Medulla oblongata (tissue), 1 donor: ENCODE data around the gene XKR7.

Experiments
- DNase-seq: peaks from one replicate; pipeline ENCODE4 v3.0.0-alpha.2; 2015; ENCODE audit errors: extremely low spot score

XKR7 gene

DNA sequence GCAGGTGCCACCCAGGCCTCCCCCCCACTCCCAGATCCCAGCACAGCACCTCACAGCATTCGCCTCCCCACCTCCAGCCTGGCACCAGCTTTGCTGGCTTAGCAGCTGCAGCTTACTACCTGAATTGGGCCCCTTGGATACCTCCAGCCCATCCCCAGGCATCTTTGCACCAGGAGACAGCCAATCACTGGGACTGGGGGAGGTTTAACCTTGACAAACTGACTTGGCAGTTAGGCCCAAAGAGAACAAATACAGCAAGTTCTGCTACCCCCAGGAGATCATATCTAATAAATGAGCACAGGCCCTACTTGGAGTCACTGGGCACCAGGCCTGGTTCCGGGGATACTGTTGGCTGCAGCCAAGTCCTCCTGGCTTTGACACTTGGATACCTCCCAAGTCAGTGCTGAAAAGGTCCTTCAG is 24.9 kb upstream of the XKR7 start:
- DNase-seq: peak; percentile 74

DNA sequence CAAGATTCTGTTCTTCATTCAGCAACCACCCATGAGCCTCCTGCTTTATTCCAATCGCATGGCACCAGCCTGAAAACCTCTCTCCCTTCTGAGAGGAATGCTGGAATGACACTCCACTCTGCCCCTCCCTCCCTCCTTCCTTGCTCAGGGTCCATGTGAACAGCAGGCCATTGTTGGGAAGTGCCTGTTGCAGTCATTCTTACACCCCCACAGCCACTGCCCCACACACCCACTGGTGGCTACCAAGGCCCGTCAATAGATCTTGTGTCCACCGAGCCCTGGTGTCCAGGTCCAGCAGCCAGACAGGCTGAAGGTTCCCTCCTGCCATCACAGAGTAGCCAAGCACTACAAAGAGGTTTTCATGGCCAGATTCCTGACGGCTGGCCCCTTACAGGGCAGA is 22.6 kb upstream of the XKR7 start:
- DNase-seq: no peak

DNA sequence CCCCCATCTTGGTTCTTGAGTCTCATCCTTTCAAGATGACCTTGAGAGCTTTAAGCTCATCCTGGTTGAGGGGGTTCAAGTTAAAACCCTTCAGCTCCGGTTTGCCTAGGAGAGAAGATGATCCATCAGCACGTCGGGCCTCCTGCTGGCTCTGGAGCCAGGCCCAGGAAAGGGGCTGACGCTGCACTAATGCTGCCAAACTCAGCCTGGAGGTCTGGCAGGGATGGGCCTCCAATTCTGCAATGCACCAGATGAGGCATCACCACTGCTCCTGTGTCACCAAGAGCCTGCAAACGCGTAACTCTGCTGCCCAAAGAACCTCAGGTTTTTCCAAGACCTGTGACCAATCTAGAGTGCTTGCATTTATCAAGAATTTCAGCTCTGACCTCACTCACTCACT is 22.2 kb upstream of the XKR7 start:
- DNase-seq: peak; percentile 54

DNA sequence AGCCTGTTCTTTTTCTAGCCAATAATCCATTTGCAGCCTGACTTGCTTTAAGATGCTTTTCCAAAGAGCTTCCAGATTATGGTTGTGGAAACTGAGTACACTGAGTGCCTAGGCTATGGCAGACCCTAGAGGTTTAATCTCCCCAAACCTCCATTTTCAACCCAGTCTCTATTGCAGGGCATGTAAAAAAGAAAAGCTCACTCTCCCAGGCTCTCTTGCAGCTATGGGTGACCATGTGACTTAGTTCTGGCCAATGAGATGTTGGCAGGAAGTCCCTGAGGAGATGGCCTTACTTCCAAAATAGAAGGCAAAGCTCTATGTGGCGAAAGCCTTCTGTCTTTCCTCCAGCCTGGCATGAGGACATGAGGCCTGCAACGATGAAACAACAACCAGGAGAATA is 19.9 kb upstream of the XKR7 start:
- DNase-seq: no peak

DNA sequence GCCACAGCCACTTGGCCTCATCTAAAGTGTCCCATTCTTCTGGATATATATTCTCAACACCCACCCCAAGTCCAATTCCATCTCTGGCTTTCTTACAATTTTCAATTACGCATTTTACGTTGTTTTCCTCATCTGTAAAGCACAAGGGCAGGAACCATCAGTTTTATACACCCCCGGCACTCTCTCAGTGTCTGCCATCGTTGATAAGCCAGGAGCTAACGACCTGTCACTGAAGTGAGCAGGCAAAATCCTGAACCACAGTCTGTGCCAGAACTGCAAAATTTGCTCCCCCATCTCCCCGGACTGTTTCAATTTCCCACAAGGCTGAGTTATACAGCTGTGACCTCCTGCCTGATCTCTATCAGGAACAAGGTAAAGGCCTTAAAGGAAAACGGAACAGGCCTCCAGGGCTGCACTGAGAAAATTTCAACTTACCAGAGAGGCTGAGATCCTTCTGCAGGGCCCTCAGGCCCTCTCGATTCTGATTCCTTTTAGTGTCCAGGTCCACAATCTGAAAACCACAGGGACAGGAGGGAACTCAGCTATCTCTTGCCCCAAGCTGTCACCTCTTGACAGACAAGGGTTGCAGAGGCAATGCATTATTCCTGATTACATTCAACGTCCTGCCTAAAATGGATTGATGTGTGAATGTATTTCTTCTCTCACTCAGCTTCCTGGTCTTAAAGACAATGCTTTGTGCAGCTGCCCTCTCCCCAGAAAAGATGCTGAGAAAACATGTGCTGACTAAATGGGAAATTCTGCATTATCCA is 17.9 kb upstream of the XKR7 start:
- DNase-seq: no peak

DNA sequence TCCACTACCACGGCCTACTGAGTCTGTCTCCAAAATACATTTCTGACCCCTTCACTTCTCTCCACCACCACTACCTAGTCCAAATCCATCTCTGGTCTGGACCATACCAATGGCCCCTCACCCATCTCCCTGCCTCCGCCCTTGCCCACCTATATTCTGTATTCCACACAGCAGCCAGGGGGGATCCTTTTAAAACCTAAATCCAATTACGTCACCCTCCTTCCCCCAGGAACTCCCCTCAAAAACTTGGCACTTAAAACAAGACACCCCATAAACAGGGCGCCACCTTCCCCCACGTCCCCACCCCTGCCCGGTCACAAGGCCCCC is 16.8 kb upstream of the XKR7 start:
- no peak for DNase-seq

DNA sequence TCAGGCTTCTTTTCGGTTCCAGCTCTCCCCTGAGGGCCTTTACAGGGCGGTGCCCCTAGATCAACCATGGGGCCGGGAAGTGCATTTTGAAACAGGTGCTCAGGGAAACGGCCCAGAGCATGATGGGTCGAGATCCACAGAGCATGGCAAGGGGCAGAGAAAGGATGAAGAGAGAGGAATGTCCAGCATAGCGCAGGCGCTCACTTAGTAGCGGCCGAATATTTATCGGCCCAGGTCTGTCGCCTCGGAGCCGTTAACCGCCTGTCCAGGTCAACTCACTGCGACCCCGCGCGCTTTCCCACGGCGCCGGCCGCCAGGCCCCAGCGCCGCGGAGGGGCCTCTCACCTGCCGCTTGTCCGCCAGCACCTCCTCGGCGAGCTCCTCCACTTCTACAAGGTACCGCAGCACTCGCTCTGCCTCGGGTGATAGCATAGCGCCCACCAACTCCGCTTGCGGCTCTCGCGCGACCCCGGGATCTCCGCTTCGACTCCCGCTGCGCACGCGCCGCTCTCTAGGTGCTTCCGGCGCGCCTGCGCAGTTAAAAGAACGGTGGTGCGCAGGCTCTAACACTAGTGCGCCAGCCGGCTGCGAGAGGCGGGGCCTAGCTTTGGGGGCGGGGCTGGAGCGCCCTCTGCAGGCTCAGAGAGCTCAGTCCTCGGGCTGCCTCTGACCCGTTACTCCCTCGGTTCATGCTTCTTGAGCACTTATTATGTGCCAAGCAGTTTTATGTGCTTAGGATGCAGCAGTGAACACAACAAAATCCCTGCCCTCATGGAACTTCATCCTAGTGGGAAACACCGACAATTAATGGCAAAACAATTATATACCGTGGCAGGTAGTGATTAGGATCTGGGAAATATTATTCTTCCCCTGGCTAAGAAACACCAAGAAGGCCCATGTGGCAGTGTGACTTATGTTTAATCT is 16.2 kb upstream of the XKR7 start, which contains the start of gene PDRG1:
Gene PDRG1, minus strand, starts transcription at position 517 of the 924 bp plus-strand sequence. Its CDS starts 85 bp downstream, at position 432.
- peak; percentile 95 for DNase-seq

DNA sequence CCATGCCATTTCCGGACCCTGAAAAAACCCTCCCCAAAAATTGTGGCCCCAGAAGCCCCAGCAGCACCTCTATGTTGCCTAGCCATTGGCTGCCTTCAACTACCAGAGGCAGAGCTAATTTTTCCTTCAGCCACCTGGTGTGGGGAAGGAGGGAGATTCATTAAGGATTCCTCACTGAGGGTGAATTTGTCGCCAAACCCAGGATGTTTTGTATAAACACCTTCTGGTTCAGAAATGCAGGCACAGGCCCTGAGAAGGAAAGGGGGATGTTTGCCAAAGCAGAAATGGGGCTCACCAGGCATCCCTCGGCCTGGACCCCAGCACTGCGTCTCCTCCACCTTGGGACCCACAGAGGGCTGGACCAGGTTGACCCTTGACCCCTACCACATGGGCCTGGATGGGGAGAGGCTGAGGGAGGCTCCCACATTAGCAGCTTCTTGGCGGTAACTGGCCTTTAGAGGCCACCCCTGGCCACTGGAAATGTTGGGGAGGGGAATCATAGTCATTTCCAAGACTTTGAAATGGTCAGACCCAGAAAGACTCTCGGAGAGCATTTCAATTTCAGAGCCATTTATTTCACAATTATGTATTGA is 14.3 kb upstream of the XKR7 start:
- no peak for DNase-seq

DNA sequence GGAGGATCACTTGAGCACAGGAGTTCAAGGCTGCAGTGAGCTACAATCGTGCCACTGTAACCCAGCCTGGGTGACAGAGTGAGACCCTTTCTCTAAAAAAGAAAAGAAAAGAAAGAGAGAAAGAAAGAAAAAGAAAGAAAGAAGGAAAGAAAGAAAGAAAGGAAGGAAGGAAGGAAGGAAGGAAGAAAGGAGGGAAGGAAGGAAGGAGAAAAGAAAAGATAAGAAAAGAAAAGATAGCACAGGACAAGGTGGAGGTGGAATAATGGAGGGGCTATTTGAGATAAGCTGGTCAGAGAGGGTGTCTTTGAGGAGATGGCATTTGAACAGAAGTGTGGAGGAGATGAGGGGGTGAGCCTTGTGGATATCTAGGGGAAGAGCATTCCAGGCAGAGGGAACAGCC is 13.5 kb upstream of the XKR7 start:
- no peak for DNase-seq

DNA sequence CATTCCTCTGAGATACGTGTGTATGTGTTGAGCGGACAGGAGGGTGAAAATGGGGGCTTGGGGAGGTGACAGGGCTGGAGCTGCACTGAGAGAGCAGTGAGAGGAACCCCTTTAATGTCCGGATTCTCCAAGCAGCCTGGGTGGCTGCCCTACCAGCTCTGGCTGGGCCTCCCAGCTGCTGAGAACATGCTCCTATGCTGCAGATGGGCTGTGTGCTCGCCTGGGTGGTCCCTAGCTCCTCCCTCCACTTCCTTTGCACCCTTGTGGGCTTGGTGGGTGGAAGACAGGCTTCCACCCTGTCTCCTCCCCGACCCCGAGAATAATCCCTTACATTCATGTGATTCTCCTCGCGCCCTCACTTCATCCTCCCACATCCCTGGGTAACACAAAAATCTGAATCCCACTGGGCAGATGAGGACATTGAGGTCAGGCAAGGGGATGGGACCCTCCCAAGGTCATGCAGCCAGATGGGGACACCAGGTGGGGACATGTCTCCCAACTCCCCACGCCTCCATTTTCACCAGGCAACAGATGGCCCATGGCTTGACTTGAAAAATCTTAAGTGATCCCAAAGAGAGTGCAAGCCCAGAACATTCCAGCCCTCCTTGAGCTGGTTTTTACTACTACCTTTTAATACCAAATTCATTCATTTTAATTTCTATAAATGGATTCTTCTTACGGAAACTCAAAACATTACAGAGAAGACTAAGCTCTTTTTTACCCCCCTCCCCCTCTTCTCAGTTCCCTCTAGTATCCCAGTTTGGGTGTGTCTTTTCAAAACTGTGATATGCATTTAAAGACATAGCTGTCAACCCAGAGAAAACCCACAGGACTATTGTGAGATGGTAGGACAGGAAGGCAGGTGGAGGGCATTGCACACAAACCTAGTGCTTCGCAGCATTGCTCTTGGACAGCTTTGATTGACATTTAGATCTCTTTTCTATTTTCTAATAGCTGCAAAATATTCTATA is 11.1 kb upstream of the XKR7 start:
- DNase-seq: no peak

DNA sequence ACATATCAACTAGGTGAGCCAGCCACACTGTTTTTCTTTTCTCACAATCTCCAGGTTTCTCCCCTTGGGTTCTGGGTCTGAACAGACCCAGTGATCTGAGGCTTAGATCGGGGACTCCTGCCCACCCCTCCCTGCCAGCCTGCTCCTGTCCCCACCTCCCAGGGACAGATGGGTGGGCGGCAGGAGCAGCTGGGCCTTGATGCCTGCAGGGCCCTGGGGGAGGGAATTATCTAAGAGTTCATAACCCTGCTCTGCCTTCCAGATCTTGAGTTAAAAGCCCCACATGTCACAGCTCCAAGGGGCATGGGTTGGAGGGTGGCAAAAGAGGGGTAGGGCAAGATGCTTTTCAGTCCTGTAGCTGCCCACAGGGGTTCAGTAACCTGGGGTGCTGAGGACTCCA is 5.2 kb upstream of the XKR7 start:
- no peak for DNase-seq

DNA sequence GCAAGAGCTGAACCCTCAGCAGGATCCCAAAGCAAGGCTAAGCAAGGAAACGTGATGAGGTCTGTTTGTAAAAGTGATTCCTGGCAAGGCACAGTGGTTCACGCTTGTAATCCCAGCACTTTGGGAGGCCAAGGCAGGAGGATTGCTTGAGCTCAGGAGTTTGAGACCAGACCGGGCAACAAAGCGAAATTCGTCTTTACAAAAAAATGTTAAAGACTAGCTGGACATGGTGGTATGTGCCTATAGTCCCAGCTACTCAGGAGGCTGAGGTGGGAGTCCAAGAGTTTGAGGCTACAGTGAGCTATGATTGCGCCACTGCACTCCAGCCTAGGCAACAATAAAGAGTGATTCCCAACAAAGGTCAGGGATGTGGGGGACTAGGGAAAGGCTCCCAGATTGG is 4.1 kb upstream of the XKR7 start:
- DNase-seq: no peak

DNA sequence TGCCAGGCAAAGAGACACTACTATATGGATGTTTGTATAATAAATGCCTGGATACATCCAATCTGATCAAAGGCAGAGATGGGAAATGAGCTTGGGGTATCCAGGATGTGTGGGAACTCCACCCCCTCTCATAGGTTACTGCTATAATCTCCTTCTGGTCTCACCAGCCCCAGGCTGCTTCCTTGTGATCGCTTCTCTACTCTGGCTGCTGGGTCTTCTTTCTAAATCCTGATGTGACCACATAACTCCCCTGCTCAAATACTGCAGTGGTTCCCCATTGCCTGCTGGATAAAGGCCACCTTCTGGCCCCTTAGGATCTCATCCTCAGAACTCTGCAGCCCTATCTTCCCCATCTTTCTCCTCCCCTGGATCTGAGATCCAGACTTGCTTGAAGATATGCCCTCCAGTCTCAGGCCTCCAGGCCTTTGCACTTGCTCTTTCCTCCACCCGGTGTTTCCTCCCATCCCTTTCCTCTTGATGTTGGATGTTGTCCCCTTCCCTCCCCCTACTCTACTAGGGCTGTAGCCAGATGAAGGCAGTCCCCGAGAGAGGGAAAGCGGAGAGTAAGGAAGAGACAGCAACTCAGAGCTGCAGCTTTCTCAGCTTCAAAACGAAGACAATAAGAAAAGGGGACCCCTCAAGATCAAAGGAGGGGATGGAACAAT is 828 bp upstream of the XKR7 start:
- DNase-seq: no peak

DNA sequence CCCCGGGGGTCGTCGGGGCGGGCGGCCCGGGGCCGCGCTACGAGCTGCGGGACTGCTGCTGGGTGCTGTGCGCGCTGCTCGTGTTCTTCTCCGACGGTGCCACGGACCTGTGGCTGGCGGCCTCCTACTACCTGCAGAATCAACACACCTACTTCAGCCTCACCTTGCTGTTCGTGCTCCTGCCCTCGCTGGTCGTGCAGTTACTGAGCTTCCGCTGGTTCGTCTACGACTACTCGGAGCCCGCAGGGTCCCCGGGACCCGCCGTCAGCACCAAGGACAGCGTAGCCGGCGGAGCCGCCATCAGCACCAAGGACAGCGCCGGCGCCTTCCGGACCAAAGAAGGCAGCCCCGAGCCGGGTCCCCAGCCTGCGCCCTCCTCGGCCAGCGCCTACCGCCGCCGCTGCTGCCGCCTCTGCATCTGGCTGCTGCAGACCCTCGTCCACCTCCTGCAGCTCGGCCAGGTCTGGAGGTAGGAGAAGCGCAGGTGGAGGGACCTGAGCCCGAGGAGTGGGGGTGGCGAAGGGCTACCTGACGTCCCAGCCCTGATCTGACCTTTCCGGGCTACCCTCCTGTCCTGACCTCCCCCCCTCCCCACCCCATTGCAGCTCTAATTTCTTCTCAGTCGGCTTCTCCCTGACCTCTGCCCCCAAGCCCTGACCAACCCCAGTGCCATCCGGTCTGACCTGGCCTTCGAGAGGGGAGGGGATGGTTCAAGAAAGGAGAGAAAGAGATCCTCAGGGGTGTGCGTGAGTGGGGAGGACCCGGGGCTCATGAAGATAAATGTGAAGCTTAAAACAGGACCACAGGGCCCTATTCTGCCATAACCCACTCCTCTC is 558 bp downstream of the XKR7 start:
- peak; percentile 56 for DNase-seq

DNA sequence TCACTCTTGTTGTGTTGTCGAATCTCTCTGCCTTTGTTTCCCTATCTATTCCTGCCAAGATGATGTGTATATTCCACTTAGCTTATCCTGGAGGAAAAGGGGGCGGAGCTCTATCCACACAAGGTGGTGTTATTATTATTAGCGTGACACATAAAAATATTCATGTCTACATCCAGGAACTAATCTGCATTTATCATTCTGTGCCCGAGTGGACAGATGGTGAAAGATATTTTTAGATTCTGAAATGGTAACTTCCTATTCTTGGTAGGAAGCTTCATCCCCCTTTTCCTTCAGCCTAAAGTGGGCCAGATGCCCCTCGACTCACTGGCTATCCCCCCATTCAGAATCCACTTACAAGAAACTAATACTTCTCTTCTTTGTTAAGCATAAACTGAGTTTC is 2.0 kb downstream of the XKR7 start:
- DNase-seq: no peak

DNA sequence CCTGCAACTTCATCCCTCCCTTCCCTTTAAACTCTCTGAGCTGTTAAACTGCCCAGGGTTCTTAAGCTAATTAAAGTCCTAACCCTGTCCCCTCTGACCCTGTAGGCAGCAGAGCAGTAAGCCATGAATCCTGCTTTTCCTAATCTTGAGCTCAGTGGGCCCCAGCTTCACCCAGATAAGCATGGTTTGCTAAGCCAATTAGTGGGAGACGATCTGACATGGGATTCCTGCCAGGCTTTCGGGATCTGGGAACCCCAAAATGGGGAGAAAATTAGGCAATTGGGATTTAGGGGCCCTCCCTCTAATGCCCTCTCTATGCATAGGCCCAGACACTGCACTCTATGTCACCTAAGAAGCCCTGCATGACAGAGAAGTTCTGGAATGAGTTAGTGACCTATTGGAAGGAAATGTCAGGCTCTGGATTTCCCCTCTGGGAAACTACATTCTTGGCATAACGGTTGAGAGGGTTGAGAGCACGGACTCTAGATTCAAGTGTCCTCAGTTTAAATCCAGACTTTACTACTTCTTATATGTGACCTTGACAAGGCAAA is 4.6 kb downstream of the XKR7 start:
- DNase-seq: no peak

DNA sequence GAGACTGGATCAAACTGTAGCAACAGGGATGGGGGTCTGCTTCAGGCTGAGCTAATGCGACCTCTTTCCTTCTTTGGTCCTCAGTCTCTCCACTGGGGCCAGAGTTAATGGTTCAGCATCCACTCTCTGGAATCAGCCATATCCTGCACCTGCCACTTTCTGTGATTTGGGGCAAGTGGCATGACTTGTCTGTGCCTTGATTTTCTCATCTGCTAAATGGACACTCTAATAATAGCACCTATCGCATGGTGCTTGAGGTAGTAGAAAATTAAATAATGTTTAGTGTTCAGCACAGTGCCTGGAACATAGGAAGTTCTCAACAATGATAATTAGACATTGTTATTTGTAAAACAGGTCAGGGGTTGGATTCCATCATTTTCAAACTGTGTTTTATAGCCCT is 6.3 kb downstream of the XKR7 start:
- no peak for DNase-seq

DNA sequence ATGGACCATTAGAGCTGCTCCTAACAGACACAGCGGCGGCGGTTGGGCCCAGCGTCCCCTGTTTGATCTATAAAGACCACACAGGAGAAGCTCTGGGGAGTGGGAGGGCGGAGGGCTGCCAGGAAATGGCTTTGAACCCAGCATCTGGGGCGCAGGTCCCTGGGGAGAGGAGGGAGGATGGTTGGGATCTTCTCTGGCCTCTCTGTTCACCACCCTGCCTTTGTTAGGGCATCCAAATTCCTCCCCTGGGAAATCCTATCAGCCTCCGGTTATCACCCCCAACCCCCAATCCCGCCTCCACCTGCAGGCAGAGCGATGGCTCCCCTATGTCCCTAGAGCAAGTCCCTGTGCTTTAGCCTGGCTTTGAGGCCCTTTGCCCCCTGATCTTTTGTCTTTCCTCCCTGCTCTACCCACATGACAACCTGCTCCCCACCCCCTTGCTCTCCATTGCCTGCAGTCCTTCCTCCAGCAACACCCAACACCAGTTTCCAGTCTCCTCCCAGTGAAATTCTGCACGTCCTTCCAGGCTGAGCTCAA is 7.1 kb downstream of the XKR7 start:
- DNase-seq: no peak

DNA sequence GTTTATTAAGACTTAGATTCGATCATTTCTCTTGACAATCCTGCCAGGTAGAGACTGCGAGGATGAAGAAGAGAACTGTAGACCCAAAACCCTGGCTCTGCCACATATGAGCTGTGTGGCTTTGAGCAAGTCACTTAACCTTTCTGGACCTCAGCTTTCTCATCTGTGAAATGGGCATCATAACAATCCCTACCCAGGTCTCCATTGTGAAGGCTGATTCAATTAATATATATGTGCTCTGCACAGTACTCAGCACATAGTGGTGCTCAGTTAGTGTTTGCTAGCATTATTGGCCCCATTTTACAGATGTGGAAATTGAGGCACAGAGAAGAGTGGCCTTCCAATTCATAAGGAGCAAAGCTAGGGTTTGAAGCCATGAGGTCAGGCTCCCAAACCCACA is 7.9 kb downstream of the XKR7 start:
- DNase-seq: no peak
